Measurements from ENCODE around the gene WDR64.

WDR64 gene

GRCh38 chr1:241652012-241652411 is at the start of gene WDR64:
WDR64 (plus strand) TSS chr1:241652281; CDS start chr1:241652485, 204 bp downstream.
- DNase-seq: no peak

DNA sequence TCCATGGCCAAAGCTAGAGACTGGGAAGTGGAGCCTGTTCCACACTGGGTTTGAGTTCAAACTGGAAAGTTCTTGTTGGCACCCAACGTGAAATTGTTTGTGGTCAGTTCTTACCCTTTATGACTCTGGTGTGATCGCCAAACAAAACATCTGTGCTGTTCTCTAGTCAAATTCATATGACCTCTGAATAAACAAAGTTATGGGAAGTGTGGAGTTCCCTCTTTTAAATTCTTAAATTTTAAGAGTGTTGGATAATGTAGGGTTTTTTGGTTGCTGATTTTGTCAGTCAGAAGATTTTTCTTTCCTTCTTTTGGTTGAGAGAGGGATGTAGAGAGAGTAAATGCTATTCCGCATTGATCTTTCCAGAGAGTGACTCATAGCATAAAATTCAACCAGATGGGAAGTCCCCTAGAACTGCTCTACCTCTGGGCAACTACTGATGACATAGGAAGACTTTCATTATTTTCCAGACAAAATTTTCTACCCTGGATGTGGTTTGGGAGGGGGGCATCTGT is 48.3 kb upstream of the WDR64 start:
- DNase-seq: no peak

- DNase-seq: no peak
Observed at GRCh38 chr1:241605146-241605805, 46.8 kb upstream of the WDR64 start.

- DNase-seq: no peak
Observed at GRCh38 chr1:241606544-241606943, 45.5 kb upstream of the WDR64 start.

GRCh38 chr1:241607497-241607896 is 44.6 kb upstream of the WDR64 start:
- DNase-seq: no peak

- no peak for DNase-seq
Observed at GRCh38 chr1:241608379-241609033, 43.6 kb upstream of the WDR64 start.

DNA sequence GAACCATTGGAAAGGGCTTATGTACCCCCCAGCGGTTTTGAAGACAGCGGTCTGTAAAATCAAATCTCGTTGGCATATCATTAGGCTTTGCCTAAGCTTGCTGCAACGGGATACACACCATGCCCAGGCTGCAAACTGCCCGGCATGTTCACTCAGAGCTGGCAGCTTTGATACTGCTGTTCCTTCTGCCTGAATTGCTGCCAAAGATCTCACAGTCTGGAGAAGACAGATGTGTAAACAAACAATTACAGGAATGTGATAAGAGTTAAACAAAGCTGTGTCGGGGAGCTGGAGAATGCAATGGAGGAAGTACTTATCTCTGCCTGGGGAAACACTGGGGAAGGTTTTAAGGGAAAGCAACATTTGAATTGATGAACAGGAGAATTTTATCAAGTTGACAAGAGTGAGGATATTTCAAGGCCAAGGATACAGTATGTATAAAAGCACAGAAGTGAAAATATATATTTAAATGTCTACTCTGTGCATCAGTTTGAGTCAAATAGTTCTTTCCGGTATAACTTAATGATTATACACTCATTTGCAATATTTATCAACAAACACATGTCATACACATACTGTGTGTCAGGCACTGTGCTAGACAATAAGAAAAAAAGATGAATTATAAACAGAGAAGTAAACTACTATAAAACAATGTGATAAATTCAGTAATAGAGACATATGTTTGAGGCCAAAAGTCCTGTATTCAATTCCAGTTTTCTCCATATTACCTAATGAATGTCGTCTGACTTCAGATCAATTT is 41.8 kb upstream of the WDR64 start:
- DNase-seq: peak; percentile 54

GRCh38 chr1:241611063-241611462 is 41.0 kb upstream of the WDR64 start:
- DNase-seq: peak; percentile 48

- no peak for DNase-seq
Observed at GRCh38 chr1:241611736-241612135, 40.3 kb upstream of the WDR64 start.

- DNase-seq: no peak
Observed at GRCh38 chr1:241612533-241613477, 39.3 kb upstream of the WDR64 start.

DNA sequence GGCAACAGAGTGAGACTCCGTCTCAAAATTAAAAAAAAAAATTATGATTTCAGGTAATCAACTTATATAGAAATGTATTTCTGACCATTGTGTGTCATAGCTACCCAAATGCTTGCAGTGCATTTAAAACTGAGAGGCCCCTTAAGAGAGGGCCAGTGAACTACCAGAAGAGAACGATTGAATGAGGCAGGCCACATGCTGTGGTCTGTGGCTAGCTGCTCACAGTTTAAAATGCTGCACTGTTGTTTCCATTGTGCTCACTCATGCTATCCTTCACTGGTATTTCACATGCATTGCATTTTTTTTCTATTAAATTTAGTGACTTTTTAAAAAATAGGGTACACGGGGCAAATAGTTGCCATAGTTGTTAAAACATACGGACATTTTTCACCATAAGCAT is 37.9 kb upstream of the WDR64 start:
- no peak for DNase-seq

GRCh38 chr1:241614572-241614971 is 37.5 kb upstream of the WDR64 start:
- no peak for DNase-seq

- no peak for DNase-seq
Observed at GRCh38 chr1:241615043-241615974, 36.8 kb upstream of the WDR64 start.

DNA sequence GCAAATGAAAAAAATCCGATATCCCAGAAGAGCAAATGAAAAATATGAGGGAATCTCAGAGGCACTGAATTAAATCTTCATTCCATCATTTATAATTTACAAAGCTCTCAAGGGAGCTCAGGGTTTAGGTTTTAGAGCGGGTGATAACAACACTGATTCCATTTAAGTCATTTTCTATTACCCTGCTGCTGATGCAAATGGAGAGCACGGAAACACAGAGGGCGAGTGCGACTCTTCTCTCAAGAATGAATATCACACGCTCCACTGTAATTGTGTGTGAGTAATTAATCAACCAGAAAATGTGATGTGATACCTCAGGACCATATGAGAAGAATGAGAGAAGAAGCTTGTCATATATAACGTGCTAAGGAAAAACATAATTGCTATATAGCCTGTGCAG is 34.7 kb upstream of the WDR64 start:
- DNase-seq: no peak

GRCh38 chr1:241622669-241623068 is 29.4 kb upstream of the WDR64 start:
- no peak for DNase-seq

DNA sequence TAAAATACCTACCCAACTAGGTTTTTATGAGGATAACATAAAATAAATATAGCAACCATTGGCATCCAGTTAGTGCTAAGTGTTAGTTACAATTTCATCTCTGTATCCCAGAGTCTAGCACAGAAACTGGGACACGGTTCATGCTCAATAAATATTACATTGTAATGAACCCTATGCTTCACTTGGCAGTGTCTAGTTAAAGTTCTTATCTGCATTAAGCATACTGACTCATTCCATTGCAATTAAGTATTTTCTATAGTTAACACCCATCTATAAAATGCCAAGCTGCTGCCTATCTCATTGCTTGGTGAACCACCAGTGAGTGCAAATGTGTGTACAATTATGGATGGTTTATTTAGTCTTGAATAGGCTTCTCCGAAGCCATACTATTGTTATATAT is 27.1 kb upstream of the WDR64 start:
- no peak for DNase-seq

DNA sequence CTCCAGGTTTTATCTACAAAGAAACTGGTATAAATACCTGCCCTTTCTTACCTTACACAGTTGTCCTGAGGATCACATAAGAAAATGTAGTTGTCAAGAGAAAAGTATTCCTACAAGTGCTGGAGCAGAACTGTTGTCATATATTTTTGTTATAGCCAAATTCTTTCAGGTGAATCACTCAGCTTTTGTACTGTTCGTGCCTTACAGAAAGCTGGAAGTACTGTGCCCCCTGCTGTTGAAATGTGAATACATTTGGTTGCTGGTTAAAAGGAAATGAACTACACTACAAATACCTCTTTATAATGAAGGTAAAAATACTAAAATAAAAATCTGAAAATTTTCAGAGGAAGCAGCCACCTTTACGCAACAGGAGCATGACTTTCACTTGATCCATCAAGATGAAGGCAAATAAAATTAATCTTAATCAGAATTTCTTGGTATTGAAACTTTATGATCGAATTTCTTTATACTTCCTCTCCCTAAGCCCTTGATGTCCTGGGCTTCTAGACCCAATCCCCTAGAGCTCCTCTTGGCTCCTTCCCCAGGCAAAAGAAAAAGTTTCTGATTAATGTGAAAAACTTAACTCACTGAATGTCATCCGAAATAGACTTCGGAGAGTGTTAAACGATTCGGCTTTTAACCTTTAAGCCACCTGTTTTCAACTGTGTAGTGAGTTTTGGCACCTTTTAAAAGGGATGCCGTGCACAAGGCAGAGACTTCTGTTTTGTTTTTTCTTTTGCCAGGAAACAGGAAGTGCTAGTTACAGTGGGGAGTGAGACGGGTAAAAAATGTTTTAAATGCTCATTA is 24.4 kb upstream of the WDR64 start:
- DNase-seq: peak; percentile 40

DNA sequence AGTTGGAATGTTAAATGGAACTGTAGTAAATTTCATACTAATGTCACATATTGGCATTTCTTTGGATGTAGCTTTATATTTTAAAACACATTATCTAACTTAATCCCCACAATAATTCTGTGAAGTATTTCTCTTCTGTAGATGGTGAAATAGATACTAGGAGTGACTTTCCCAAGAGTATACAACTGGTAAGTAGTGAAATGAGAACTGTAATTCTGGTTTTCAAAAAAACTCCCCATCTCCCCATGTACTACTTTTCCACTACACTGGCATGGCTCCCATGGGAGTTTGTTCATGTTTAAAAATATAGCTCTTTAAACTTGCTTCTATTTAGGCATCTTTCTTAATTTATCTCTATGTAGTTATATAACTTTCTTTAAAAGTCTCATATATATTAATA is 22.1 kb upstream of the WDR64 start:
- no peak for DNase-seq

- DNase-seq: no peak
Observed at GRCh38 chr1:241630476-241630875, 21.6 kb upstream of the WDR64 start.

GRCh38 chr1:241630899-241631298 is 21.2 kb upstream of the WDR64 start:
- no peak for DNase-seq

DNA sequence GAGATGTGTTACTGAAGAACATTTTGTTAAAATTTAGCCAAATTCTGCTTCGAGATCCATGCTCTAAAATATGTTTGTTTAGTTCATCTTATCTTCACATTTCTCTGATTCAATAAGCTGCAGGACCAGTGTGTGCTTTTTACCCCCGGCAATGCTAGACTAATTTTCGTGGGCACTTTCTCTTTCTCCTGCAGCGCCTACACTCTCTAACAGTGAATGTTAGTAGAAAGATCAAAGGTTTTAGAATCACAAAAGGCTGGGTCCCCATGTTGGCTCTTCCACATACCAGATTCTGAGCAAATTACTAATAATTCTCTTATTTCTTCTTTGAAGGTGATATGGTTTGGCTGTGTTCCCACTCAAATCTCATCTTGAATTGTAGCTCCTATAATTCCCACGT is 20.4 kb upstream of the WDR64 start:
- DNase-seq: no peak
